HG03097 (cell line): Measurements from ENCODE around the gene LZTR1.
"Not testable (repeated sequence)": the region's sequence is repeated elsewhere in the genome, so short reads cannot be mapped to it uniquely, and the experiment has no call there.

Experiments used
- ATAC-seq: cut with Tn5 transposase; IDR thresholded peaks from one replicate; pipeline ENCODE4 v1.9.1; 2021; ENCODE audit not compliant: unreplicated experiment, low FRiP score

Gene LZTR1

GRCh38 chr22:20965104-20965887 lies 16.8 kb upstream of the LZTR1 start:
- no peak for ATAC-seq

GRCh38 chr22:20965888-20966855 lies 15.9 kb upstream of the LZTR1 start:
- no peak for ATAC-seq

GRCh38 chr22:20966883-20967696 lies 15.0 kb upstream of the LZTR1 start, which contains the start of gene AIFM3:
TSS of gene AIFM3 (plus strand) at chr22:20967255. CDS start at chr22:20967945, 690 bp downstream.
- ATAC-seq, result no peak

- ATAC-seq, result no peak
Observed at GRCh38 chr22:20967697-20968211, 14.3 kb upstream of the LZTR1 start.

GRCh38 chr22:20968281-20968977 lies 13.7 kb upstream of the LZTR1 start:
- ATAC-seq, result no peak

- ATAC-seq, result no peak
Observed at GRCh38 chr22:20970939-20971657, 11.0 kb upstream of the LZTR1 start.

GRCh38 chr22:20972014-20972694 lies 9.9 kb upstream of the LZTR1 start:
- not testable (repeated sequence) for ATAC-seq

GRCh38 chr22:20972933-20973577 lies 9.0 kb upstream of the LZTR1 start:
- ATAC-seq, result no peak

GRCh38 chr22:20973634-20974286 lies 8.3 kb upstream of the LZTR1 start:
- ATAC-seq, result no peak

- ATAC-seq, result no peak
Observed at GRCh38 chr22:20974336-20974955, 7.7 kb upstream of the LZTR1 start.

GRCh38 chr22:20975541-20976290 lies 6.4 kb upstream of the LZTR1 start:
- no peak for ATAC-seq

- ATAC-seq, result no peak
Observed at GRCh38 chr22:20976291-20976877, 5.7 kb upstream of the LZTR1 start.

GRCh38 chr22:20977019-20977418 lies 5.1 kb upstream of the LZTR1 start:
- ATAC-seq, result no peak

- ATAC-seq, result no peak
Observed at GRCh38 chr22:20977516-20978170, 4.5 kb upstream of the LZTR1 start.

GRCh38 chr22:20978419-20978818 lies 3.7 kb upstream of the LZTR1 start:
- no peak for ATAC-seq
